ENCODE data around the gene ENPP1.
"Not testable (repeated sequence)": the region's sequence is repeated elsewhere in the genome, so short reads cannot be mapped to it uniquely, and the experiment has no call there.

The ENPP1 gene

DNA sequence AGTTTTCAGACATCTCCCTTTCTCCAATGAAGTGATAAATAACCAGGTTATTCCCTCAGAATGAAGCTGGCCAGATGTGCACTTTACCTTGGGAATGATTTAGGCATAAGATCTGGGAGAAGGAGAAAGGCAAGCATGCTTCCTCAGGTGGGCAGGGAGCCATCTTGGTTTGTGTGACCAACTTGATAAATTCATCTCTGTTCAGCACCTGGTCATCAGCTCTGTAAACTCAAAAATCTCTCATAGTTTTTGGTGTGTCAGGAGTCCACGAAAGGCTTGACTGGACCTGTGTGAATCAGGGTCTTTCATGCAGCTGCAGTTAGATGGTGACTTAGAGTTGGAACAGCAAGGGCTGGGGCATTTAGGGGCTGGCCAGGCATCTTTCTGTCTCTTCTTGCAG, 24.5 kb downstream of the ENPP1 start:
- DNase-seq: no peak

DNA sequence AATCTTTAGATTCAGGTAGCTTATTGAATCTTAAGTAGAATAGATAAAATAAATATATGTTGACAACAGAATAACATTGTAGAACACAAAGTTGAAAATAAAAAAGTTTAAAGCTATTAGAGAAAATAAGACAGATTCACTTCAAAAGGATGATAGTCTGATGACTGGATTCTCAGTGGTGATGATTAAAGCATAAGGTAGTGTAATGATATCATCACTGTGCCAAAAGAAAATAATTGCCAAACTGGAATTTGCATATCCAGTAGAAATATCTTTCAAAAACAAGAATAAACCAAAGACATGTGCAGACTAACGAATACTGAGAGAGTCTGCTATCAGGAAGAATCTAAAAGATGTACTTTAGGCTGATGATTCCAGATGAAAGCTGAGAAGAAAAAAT, 30.2 kb downstream of the ENPP1 start:
- DNase-seq: no peak

DNA sequence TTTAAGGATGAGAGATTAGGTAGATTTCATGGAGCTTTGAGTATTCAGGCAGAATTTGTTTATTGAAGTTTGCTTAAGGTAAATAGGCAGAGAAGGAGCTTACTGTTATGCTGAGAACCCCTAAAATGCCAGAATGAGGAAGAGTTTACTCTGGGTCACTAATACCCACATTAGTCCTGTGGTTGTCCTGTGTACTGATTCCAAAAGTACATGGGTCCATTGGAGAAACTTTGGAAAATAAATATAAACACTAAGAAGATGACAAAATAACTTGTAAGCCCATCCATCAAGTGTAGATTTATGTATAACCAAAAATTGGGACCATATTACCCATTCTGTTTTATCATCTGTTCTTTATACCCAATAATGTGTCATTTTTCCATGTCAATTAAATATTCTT, 31.6 kb downstream of the ENPP1 start:
- no peak for DNase-seq

DNA sequence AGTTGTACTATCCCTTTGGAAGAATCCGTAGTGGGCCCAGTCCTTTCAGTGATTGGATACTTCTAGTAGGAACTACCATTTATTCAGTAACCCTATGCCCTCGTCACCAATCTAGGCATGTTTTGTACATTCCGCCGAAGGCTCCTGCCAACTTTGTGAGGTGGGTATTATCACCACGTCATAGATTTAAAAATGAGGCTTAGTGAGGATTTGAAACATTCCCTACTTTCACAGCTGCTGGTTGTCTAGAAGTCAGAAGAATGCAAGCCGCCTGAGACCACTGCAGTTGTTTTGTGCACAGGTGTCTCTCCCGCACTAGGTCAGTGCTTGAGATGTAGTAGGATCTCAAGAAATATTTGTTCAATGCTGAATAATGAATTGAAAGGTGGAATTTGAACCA, 32.6 kb downstream of the ENPP1 start:
- no peak for DNase-seq

DNA sequence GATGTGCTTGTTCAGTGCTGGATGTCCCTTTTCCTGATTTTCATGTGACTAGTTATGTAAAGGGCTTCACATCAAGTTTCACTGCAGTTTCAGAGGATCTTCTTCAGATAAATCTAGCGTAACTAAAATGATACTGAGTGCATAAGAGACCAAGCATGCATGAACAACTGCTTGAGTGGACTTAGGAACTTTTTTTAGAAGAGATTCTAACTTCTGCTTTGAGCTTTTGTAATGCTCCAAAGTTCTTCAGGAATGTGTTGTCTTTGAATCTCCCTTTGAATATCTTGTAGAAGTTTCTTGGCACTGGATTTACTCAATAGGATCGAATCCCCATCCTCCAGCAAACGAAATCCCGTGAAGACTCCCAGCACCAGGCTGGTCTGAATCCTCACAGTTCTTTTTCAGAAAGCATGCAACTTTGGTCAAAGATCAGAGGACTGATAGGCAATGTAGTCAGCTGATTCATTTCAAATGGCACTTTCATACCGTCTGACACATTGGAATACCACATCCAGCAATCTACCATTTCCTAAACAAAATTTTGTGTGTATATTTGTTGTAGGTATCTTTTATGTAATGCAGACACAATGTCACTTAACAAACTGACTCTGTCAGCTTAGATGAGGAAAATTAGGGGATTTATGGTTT, 33.2 kb downstream of the ENPP1 start:
- DNase-seq: no peak

DNA sequence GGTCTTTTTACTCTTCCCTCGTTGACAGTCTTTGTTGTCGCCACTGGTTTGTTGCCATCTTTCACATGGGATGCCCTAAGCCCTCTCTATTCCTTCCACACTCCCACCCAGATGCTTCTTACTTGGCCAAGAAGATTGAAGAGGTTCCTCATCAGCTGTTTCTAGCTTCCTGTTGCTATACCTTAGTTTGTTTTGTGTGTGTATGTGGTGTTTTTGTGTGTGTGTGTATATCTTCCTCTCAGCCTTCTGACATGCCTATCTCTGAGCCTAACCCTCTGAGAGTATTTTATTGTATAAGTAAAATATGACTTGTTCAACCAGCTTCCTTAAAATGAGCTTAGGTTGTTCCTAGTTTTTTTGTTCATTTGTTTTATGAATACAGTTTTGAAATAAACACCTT, 35.9 kb downstream of the ENPP1 start:
- no peak for DNase-seq

DNA sequence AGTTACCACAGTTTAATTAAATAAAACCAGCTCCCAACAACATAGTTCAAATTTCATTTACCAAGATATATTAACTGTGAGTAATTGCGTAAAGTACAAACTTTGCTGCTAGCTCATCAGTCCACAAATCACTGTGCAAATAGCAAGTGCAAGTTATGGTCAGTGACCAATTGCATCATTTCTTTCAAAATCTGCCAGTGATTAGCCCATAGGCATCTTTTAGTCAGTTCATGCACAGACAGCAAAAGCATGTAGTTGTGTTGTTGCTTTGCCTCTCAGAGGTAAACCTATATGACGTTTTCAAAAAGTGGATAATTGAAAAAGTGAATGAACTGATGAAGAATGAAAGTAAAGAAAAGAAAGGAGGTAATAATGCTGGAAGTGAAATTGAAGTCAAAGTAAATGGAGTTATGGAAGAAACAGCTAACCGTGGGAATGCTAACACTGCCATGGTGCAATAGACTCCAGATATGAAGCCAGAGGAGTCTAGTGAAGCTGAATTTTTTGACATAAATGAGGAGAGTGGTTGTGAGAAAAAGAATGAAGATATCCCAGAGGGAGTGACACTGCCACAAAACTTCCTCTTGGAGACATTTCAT, 36.5 kb downstream of the ENPP1 start:
- DNase-seq: no peak

DNA sequence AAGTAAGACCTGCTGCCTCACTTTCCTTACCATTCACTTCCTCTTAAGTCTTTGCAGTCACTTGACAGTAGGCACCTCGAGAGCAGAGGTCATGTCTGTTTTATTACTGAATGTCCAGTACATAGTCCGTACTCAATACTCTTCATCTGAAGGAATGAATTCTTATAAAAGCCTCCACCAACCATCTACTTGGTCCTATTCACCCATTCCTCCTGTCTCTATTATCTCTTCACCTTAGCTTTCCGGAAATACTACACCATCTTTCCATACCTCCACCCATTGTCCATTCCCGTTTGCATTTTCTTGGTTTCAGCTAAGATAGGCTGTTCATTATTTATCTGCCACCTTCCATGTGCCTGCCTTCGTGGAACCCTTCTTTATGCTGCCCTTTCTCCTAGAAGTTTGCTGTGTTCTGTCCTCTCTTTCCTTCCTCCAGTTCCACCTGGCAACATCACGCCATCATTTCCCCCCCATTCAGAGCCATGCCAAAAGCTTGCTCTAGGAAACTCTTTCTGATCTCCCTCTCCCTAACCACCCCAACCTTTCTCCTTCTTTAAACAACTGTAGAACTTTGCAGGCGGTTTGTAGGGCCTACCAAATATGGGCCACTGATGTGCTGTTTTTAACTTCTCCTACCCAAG, 38.3 kb downstream of the ENPP1 start:
- no peak for DNase-seq

DNA sequence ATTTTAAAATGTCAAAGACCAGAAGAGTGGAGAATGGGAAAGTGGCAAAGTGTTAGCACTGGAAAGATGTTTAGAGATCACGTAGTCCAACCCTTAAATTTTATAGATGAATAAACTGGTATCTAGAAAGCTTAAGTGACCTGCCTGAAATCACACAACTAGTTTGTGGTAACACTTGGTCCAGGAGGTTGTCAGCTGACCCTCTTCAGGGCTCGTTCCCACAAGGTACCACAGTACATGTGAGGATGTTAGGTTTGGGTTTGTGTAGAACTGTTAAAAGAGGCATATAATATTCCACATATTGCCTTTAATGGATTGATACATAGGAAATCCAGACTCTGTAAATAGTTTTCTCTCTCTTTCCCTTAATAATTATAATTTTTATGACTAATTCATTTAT, 39.1 kb downstream of the ENPP1 start:
- no peak for DNase-seq

DNA sequence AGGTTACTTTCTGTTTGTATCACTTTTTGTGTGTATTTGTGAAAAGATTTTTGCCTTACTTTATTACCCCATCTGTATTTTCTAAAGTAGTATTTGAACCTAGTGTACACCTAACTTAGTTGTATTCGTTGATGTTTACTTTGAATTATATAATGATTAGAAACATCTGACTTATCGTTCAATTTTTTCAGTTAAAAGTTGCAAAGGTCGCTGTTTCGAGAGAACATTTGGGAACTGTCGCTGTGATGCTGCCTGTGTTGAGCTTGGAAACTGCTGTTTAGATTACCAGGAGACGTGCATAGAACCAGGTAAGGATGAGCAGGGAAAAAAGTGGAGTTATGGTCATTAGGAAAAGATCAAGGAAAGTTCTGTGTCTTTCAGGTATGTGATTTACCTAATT, 42.0 kb downstream of the ENPP1 start:
- DNase-seq: no peak

DNA sequence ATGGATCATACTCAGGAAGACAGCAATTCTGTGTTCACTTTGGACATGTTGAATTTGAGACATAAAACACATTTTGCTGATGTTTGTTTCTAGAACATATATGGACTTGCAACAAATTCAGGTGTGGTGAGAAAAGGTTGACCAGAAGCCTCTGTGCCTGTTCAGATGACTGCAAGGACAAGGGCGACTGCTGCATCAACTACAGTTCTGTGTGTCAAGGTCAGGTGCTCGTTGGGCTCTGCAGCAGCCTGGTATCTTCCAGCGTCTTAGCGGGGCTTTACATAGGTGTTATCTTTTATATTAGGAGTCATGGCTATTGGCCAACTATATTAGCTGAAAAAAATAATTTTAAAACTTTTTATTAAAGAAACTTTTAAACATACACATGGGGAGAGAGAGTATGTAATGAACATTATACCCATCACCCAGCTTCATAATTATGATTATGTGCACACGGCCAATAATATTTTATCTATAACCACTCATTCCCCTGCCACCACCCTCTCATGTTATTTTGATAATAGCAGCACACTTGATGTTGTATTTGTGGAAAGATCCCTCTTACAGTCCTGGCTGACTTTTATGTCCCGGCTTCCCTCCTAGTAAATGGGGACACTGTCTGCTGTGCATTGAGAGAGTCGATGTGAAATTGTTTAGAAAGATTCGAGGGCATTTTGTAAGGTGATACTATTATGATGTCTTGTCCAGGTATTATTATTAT, 43.4 kb downstream of the ENPP1 start:
- DNase-seq: no peak

DNA sequence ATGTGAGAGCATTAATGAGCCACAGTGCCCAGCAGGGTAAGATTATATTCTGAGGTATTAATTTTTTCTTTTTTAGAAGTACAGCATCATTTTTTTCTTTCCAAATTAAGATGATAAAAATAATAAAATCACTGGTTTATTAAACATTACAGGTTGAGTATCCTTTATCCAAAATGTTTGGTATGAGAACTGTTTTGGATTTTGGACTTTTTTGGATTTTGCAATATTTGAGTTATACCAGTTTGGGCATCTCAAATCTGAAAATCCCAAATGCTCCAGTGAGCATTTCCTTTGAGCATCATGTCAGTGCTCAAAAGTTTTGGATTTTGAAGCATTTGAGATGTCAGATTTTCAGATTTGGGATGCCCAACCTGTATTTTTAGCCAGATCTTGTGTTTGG, 44.4 kb downstream of the ENPP1 start:
- no peak for DNase-seq

DNA sequence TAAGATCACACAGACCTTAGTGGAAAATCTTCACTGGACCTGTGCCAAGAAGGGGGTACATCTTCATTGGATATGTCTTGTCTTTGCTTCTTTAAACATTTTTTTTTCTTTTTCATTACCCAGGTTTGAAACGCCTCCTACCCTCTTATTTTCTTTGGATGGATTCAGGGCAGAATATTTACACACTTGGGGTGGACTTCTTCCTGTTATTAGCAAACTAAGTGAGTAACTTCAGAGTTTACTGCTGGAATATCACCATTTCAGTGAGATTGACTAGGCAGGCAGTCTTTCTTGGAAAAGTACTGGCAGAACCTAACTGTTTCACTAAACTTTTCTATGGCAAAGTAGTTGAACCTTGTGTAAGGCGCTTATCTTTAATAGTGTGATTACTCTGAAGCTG, 47.0 kb downstream of the ENPP1 start:
- DNase-seq: no peak

DNA sequence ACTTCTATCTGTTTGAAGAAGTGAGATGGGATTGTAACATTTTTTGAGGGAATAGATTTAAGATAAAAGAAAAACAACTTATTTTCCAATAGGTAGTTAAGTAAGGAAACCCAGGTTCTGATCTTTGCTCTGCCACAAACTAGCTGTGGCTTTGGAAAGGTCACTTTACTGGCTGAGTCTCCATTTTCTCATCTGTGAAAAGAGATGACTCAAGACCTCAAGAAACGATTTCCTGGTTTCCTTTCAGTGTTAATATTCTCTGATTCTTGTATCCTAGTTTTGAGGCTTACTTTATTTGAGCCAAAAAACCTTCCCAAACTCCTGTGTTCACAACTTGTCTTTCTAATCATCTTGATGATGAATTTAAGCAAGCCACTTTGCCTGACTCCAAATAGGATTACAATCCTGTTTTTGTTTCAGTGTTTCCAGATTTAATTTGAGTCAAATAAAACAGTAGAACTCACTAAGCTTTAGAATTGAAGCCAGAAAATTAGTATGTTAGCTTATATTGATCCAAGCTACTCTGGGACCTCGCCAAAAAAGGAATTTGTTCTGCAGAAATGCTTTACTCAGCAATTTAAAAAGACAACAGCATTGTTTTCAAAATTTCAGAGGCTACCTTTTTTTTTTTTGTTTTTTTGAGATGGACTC, 51.1 kb downstream of the ENPP1 start:
- DNase-seq: no peak

DNA sequence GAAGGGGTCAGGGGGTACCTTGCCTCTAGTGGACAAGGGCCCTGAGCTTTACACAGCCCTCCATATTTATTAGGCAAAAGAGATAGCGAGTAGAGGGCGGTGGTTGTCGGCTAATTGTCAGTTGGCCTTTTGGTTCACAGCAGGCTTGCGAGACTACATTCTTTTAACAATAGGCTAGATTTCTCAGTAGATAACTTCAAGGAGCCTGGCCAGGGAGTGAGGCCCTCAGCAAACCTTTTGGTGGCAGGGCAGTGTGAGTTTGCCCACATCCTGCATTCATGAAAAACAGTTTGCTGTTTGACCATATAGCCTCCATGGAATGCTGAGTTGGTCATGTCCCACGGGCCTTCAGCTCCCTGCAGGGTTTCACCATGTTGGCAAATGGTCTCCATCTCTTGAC, 51.8 kb downstream of the ENPP1 start:
- not testable (repeated sequence) for DNase-seq

DNA sequence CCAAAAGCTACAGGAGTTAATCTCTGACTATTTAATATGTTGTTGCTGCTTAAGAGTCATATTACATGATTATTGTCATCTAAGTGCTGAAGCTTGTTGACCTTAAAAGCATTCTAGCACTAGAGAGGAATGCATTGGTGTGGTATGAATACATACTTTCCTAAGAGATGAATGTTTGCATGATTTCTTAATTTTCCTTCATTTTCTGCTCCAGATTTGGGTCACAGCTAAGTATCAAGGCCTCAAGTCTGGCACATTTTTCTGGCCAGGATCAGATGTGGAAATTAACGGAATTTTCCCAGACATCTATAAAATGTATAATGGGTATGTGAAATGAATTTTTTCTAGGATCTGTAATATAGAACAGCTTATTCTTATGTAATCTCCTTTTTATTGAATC, 53.6 kb downstream of the ENPP1 start:
- DNase-seq: no peak

DNA sequence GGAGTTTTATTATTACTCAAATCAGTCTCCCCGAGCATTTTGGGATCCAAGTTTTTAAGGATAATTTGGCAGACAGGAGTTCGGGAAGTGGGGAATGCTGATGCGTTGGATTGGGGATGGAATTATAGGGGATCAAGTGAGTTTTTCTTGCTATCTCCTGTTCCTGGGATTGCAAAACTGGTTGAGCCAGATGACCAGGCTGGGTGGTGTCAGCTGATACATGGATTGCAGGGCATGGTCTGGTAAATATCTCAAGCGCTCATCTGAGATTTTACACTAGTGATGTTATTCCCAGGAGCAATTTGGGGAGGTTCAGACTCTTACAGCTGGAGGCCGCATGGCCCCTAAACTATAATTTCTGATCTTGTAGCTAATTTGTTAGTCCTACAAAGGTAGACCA, 54.7 kb downstream of the ENPP1 start:
- no peak for DNase-seq

DNA sequence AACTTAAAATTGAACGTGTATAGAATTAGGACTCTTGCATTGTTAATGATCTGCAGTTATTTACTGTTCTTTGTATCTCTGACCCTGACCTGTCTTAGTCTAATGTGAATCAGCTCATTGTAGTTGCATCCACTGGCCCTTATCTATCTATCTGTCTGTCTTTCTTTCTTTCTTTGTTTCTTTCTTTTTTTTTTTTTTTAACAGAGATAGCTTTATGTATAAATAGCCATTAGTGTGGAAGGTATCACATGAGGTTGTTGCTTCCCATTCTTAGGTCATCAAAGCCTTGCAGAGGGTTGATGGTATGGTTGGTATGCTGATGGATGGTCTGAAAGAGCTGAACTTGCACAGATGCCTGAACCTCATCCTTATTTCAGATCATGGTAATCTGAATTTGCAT, 59.9 kb downstream of the ENPP1 start:
- DNase-seq: no peak

DNA sequence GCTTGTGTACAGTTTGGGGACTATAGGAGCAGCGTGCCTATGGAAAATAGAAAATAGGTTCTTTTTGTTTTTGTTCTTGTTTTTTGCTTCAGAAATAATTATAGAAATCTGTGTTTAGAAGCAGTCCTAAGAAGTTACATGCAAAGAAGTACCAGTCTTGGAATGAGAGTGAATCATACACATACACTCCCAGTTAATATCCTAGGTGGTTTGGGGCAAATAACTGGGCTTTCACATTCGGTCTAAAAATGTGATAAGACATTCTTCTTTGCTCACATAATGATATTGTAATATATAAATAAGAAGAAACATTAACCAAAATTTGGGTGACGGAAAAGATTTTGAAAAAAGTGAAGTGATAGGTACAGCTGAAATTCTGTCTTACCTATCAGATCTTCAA, 61.0 kb downstream of the ENPP1 start:
- no peak for DNase-seq

DNA sequence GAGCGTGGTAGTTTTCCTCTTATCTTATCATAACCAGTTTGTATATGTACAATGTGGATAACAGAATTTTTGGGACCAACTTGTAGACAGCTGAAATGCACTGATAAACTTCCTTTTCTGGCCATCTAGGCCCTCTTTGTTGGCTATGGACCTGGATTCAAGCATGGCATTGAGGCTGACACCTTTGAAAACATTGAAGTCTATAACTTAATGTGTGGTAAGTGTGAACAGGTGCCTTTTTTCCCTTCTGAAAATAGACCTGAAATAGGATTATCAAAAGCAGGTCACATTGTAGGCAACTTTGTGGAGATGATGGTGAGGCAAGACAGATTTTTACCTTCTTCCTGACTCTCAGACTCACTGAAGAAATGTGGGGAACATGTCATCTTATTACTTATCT, 67.8 kb downstream of the ENPP1 start:
- DNase-seq: no peak

DNA sequence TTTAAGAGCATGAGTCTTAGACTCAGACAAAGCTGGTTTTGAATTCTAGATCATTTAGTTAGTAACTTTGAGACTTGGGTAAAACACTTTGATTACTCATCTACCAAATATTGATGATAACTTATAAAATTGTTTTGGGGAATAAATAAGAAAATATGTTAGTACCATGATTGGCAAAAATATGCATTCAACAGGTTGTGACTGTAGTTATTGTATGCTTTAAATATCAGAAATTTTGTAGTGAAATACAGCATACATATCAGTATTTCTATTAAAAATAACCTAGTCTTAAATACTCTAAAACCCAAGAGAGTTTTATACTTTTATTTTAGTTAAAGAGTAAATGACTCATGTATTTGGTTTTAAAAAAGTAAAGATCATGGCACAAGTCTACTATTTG, 68.7 kb downstream of the ENPP1 start:
- DNase-seq: no peak

DNA sequence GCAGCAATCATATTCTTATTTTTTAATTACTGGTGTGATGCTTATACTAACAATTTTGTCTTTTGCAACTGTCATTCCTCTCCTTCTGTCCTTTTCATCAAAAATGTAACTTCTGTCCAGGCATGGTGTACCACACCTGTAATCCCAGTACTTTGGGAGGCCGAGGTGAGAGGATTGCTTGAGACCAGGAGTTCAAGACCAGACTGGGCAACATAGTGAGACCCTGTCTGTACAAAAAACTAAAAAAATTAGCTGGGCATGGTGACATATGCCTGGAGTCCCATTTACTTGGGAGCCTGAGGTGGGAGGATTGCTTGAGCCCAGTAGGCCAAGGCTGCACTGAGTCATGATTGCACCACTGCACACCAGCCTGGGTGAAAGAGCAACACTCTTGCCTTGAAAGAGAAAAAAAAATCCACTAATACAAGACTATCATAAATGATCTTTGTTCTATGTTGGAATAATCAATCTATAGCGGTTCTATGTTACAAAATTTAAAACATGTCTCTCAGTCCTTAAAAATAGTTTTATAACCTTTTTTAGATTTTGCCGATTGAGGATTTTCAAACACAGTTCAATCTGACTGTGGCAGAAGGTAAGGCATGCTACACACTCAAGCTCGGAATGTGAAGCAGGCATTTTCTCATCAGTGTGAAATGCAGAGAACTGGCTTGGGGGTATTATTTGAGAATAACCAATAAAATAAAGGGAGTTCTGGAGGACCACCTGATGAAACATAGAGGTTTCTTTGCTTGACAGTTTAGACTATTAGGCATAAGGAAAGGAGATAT, 70.4 kb downstream of the ENPP1 start:
- DNase-seq: no peak

DNA sequence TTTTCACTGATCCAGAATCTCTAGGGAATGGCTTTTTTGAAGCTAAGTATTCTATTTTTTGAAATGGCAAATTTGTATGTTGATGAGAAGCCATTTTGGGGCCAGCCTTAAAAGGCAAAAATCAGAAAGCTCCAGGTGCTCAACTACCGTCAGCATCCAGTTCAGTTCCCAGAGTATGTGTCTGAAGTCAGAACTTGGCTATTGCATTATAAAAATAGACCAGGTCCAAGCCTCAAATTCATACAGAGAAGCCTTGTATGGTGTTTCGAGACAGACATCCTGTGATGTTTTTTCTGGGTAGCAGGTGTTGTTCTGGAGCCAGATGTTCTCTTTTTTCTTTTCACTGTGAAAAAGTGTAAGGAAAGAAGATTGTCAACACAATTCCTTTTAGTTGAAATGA, 75.2 kb downstream of the ENPP1 start:
- DNase-seq: no peak

All from KG1 (cell line).